GM12864 (cell line): ENCODE results near the gene GRAMD1A.

Experiments used
- DNase-seq: peaks from one replicate; pipeline ENCODE4 v3.0.0-alpha.2; 2011; ENCODE audit warnings: low read depth
- H3K4me3 ChIP-seq: 2 replicates; pipeline ENCODE4 v1.5.1; 2011; ENCODE audit warnings: mild to moderate bottlenecking, low read depth, low read length, control low read depth
- CTCF ChIP-seq: IDR thresholded peaks from 2 replicates; pipeline ENCODE4 v1.5.1; 2011; ENCODE audit warnings: low read depth, mild to moderate bottlenecking, moderate library complexity, low read length, control low read depth, inconsistent platforms; ENCODE audit errors: missing control alignments

The GRAMD1A gene

GRCh38 chr19:35031072-35031881 lies 31.2 kb downstream of the GRAMD1A start:
- DNase-seq, result no peak
- TF ChIP-seq CTCF, result no peak
- H3K4me3 ChIP-seq, result no peak overlapping the region

- DNase-seq, result no peak
- no peak overlapping the region for H3K4me3 ChIP-seq
- TF ChIP-seq CTCF, result no peak
Measured at GRCh38 chr19:35032356-35032865, 32.3 kb downstream of the GRAMD1A start.

- no peak for DNase-seq
- no peak overlapping the region for H3K4me3 ChIP-seq
- no peak for TF ChIP-seq CTCF
Measured at GRCh38 chr19:35033067-35034004, 33.2 kb downstream of the GRAMD1A start.

- H3K4me3 ChIP-seq, result no peak overlapping the region
- TF ChIP-seq CTCF, result no peak
- DNase-seq, result no peak
Measured at GRCh38 chr19:35034005-35034502, 33.9 kb downstream of the GRAMD1A start.

GRCh38 chr19:35034588-35035382 lies 34.7 kb downstream of the GRAMD1A start:
- no peak for TF ChIP-seq CTCF
- no peak for DNase-seq
- H3K4me3 ChIP-seq, result no peak overlapping the region
